ENCODE measurements around the gene PPP2R1A.
"Not testable (repeated sequence)": the region's sequence is repeated elsewhere in the genome, so short reads cannot be mapped to it uniquely, and the experiment has no call there.

The PPP2R1A gene

DNA sequence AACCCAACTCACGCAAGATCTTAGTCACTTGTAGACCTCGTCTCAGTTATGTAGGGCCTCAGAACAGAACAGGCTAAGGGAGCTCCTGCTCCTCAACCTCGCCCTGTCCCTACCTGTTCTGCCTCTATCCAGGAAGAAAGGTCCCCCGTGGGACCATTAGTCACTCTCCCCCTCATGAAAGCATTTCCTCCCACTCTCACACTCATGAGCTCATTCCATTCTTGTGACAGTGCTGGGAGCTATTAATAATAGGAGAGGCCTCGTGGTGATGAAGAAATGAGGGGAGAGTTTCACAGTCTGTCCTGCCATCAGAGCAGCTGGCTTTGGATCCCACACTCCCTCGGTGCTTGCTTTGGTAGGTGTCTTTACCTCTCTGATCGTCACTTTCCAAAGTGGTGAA lies 10.2 kb downstream of the PPP2R1A start:
- TF ChIP-seq, protein P1, sequence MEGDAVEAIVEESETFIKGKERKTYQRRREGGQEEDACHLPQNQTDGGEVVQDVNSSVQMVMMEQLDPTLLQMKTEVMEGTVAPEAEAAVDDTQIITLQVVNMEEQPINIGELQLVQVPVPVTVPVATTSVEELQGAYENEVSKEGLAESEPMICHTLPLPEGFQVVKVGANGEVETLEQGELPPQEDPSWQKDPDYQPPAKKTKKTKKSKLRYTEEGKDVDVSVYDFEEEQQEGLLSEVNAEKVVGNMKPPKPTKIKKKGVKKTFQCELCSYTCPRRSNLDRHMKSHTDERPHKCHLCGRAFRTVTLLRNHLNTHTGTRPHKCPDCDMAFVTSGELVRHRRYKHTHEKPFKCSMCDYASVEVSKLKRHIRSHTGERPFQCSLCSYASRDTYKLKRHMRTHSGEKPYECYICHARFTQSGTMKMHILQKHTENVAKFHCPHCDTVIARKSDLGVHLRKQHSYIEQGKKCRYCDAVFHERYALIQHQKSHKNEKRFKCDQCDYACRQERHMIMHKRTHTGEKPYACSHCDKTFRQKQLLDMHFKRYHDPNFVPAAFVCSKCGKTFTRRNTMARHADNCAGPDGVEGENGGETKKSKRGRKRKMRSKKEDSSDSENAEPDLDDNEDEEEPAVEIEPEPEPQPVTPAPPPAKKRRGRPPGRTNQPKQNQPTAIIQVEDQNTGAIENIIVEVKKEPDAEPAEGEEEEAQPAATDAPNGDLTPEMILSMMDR (conservative IDR thresholded peaks at IDR 0.05; ENCODE audit: low read depth, low read length) = no peak
- peak; percentile 90 for DNase-seq (ENCODE audit: low read depth)
- H3K4me3 ChIP-seq (ENCODE audit: low read depth, low read length) = no peak overlapping the region

DNA sequence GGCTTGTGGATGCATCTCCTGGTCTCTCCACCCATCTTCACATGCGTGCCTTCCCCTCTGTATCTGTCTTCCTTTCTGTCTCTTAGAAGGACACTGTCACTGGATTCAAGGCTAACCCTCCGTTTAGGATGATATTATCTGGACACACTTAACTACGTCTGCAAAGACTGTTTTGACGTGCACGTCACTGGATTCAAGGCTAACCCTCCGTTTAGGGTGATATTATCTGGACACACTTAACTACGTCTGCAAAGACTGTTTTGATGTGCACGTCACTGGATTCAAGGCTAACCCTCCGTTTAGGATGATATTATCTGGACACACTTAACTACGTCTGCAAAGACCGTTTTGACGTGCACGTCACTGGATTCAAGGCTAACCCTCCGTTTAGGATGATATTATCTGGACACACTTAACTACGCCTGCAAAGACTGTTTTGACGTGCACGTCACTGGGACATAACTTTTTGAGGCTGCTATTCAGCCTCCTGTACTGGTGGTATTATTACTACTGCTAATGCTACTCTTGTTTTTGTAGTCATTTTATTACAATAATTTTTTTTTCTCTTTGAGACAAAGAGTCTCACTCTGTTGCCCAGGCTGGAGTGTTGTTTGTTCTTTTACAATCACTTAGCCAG lies 11.0 kb downstream of the PPP2R1A start:
- not testable (repeated sequence) for H3K4me3 ChIP-seq (ENCODE audit: low read depth, low read length); DNase-seq (ENCODE audit: low read depth)

DNA sequence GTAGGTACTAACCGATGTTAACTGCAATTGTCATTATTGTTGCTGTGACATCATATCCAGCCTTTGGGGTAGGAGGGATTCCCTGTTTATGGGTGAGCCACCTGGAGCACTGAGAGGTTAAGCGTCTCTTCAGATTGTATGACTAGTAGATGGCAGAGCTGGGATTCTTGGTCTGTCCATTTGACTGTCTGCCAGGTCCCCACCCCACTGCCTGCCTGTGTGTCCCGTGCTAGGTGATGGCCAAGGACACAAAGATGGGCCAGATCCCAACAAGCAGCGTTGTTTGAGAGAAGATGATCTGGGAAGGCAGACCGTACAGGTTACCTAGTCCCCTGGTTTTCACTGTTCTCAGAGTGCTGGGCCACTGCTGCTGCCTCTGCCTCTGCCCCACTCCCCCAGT lies 16.6 kb downstream of the PPP2R1A start:
- no peak for DNase-seq (ENCODE audit: low read depth)
- TF ChIP-seq, protein P1 (conservative IDR thresholded peaks at IDR 0.05; ENCODE audit: low read depth, low read length) = no peak
- no peak overlapping the region for H3K4me3 ChIP-seq (ENCODE audit: low read depth, low read length)

DNA sequence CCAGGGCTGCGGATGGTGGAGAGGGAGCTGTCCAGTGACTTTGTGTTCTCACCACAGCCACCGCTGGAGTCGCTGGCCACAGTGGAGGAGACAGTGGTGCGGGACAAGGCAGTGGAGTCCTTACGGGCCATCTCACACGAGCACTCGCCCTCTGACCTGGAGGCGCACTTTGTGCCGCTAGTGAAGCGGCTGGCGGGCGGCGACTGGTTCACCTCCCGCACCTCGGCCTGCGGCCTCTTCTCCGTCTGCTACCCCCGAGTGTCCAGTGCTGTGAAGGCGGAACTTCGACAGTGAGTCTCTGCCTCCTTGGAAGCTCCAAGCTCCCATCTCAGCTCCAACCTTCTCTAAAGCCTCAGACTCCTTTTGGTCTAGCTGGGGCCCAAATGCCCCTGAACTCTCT lies 21.4 kb downstream of the PPP2R1A start:
- TF ChIP-seq, protein P1 (conservative IDR thresholded peaks at IDR 0.05; ENCODE audit: low read depth, low read length) = no peak
- no peak overlapping the region for H3K4me3 ChIP-seq (ENCODE audit: low read depth, low read length)

DNA sequence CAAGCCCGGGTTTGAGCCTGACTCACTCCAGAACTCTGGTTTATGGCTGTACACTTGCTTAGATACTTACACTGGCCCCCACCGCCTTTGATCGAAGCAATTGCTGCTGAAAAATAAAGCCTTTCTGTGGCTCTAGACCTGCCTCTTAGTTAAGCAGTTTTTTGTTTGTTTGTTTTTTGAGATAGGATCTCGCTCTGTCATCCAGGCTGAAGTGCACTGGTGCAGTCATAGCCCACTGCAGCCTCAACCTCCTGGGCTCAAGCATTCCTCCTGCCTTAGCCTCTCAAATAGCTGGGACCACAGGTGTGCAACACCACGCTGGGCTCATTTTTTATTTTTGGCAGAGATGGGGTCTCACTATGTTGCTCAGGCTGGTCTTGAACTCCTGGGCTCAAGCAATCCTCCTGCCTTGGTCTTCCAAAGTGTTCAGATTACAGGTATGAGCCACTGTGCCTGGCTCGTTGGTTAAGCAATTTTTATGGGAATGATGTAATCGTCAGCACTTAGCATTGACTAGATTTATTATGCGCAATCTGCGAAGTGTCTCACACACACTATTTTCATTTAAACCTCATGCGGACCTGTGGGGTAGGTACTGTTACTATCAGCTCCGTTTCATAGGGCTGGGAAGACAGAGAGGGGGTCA lies 22.2 kb downstream of the PPP2R1A start:
- DNase-seq (ENCODE audit: low read depth) = no peak
- TF ChIP-seq, protein P1 (conservative IDR thresholded peaks at IDR 0.05; ENCODE audit: low read depth, low read length) = no peak
- no peak overlapping the region for H3K4me3 ChIP-seq (ENCODE audit: low read depth, low read length)

More for the DNA sequence above, 21.4 kb downstream of the PPP2R1A start:
- no peak for DNase-seq (ENCODE audit: low read depth)

DNA sequence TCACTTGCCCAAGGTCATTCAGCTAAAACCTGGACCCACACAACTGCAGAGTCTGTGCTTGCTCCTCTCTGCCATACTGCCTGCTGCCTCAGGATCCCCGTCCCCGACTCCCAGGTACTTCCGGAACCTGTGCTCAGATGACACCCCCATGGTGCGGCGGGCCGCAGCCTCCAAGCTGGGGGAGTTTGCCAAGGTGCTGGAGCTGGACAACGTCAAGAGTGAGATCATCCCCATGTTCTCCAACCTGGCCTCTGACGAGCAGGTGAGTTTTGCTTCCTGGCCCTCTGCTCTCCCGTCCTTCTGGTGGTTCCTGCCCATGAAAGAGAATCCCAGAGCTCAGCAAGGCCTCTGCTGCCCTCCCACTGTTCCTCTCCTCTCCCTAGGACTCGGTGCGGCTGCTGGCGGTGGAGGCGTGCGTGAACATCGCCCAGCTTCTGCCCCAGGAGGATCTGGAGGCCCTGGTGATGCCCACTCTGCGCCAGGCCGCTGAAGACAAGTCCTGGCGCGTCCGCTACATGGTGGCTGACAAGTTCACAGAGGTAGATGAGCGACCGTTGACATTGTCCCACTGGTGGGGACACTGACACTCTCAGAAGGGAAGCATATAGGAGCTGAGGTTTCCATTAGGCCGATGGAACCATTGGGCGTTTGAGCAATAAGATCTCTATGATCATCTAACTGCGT lies 22.9 kb downstream of the PPP2R1A start:
- TF ChIP-seq, protein P1 (conservative IDR thresholded peaks at IDR 0.05; ENCODE audit: low read depth, low read length) = no peak
- DNase-seq (ENCODE audit: low read depth) = no peak

DNA sequence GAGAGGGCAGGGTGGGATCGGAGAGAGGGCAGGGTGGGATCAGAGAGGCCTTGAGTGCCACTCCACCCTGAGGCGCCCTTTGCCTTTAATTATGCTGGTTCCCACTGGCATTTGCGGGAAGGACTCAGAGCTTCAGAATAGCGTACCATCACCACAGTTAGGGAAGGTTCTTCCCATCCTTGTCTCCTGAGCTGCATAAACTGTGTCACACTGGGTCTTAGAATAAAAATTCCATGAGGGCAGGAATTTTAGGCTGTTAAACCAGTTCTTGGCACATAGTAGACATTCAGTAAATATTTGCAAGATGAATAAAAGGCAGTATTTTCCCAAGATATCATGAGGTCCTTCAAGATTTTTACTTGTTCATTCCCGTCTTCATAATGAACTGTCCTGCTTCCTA lies 24.4 kb downstream of the PPP2R1A start:
- TF ChIP-seq, protein P1 (conservative IDR thresholded peaks at IDR 0.05; ENCODE audit: low read depth, low read length) = no peak
- no peak overlapping the region for H3K4me3 ChIP-seq (ENCODE audit: low read depth, low read length)
- no peak for DNase-seq (ENCODE audit: low read depth)

More for the DNA sequence above, 22.9 kb downstream of the PPP2R1A start:
- H3K4me3 ChIP-seq (ENCODE audit: low read depth, low read length) = no peak overlapping the region
